Activated CD4-positive, CD25-positive, alpha-beta regulatory T cell treated with anti-CD3 and anti-CD28 coated beads, Interleukin-2, amount 50 U/mL, for 24 hours (primary cell): ENCODE measurements around the gene STK17A.
"Not testable (repeated sequence)": the region's sequence is repeated elsewhere in the genome, so short reads cannot be mapped to it uniquely, and the experiment has no call there.

Experiments
- ATAC-seq, 2 donors: fragments of 150-1000 bp; cut with Tn5 transposase; one replicate each; pipeline ENCODE4 v1.10.0; 2021; ENCODE audit warnings: mild to moderate bottlenecking in 1 of 2, moderate library complexity in 1 of 2

STK17A gene

GRCh38 chr7:43660141-43660540, 77.2 kb downstream of the STK17A start:
- no peak for ATAC-seq

DNA sequence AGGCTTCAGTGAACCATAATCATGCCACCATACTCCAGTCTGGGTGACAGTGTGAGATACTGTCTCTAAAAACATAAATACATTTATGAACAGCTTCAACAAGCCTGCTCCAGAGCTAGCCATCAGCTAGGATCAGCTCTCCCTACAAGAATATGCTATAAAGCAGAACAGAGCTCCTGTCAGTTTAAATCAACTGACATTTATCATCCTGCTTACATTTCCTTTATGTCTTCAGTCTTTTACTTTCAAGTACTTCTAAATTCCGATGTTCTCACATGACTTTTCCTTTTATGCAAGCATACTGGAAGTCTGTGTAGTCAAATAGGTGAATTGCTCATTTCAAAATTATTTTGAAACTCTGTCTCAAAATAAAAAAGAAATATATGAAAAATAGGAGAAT, 81.8 kb downstream of the STK17A start:
- ATAC-seq, result no peak

- no peak for ATAC-seq
These were observed 84.0 kb downstream of the STK17A start for GRCh38 chr7:43666938-43667337.

- ATAC-seq, result no peak
These were observed 85.1 kb downstream of the STK17A start for GRCh38 chr7:43668035-43668434.

GRCh38 chr7:43669286-43670081, 86.6 kb downstream of the STK17A start:
- peak; percentile 85 for ATAC-seq

DNA sequence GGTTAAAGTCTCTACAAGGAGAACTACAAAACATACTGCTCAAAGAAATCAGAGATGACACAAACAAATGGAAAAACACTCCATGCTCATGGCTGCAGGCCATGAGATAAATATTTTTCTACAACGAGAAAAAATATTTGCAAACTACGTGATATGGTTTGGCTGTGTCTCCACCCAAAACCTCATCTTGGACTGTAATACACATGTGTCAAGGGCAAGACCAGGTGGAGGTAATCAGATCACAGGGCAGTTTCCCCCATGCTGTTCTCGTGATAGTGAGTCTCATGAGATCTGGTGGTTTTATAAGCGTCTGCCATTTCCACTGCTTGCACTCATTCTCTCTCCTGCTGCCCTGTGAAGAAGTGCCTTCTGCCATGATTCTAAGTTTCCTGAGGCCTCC, 88.6 kb downstream of the STK17A start:
- no peak for ATAC-seq

- not testable (repeated sequence) for ATAC-seq
These were observed 90.5 kb downstream of the STK17A start for GRCh38 chr7:43673243-43673976.

GRCh38 chr7:43674559-43675436, 91.9 kb downstream of the STK17A start:
- ATAC-seq, result no peak
